SK-N-SH treated with all-trans-retinoic acid at 6 μM for 48 hours (cell line): ENCODE data around the gene ACTN1.
A peak's percentile ranks its signal among the peaks of the same experiment; 100 is the strongest.

Experiments
- ATAC-seq: fragments of 200-7000 bp; cut with Tn5 transposase; 3 replicates; pipeline ENCODE4 v1.9.1; 2020; ENCODE audit warnings: mild to moderate bottlenecking, moderate library complexity
- ARNTL ChIP-seq: fragments of 450-650 bp; formaldehyde crosslinking; IDR thresholded peaks from 2 replicates; pipeline ENCODE4 v1.5.0; 2020; ENCODE audit warnings: low read depth, mild to moderate bottlenecking, moderate library complexity, borderline replicate concordance
- BACH2 ChIP-seq: fragments of 250-450 bp; sonication (Bioruptor Pico); IDR thresholded peaks from 2 replicates; pipeline ENCODE4 v1.9.0; 2021; ENCODE audit warnings: mild to moderate bottlenecking, borderline replicate concordance
- CSRNP3 ChIP-seq: fragments of 250-450 bp; sonication (Bioruptor Pico); IDR thresholded peaks from 2 replicates; pipeline ENCODE4 v1.5.1; 2021; ENCODE audit warnings: mild to moderate bottlenecking, moderate library complexity
- ESRRG ChIP-seq: fragments of 250-450 bp; sonication (Bioruptor Pico); IDR thresholded peaks from 2 replicates; pipeline ENCODE4 v1.6.1; 2021; ENCODE audit warnings: mild to moderate bottlenecking
- GLIS3 ChIP-seq: fragments of 250-450 bp; sonication (Bioruptor Pico); IDR thresholded peaks from 2 replicates; pipeline ENCODE4 v1.5.0; 2020; ENCODE audit warnings: mild to moderate bottlenecking, moderate library complexity
- ISL1 ChIP-seq: fragments of 250-450 bp; sonication (Bioruptor Pico); IDR thresholded peaks from 2 replicates; pipeline ENCODE4 v2.1.2; 2022; ENCODE audit warnings: mild to moderate bottlenecking, moderate library complexity
- OSR1 ChIP-seq: fragments of 250-450 bp; sonication (Bioruptor Pico); IDR thresholded peaks from 2 replicates; pipeline ENCODE4 v1.8.0; 2022; ENCODE audit warnings: moderate library complexity, mild to moderate bottlenecking, inconsistent platforms
- PATZ1 ChIP-seq: fragments of 250-450 bp; sonication (Bioruptor Pico); IDR thresholded peaks from 2 replicates; pipeline ENCODE4 v1.8.0; 2020; ENCODE audit warnings: mild to moderate bottlenecking, moderate library complexity, borderline replicate concordance
- PPARA ChIP-seq: fragments of 250-450 bp; sonication (Bioruptor Pico); IDR thresholded peaks from 2 replicates; pipeline ENCODE4 v1.5.0; 2020; ENCODE audit warnings: mild to moderate bottlenecking, borderline replicate concordance
- RARB ChIP-seq: fragments of 250-450 bp; sonication (Bioruptor Pico); IDR thresholded peaks from 2 replicates; pipeline ENCODE4 v1.8.0; 2021; ENCODE audit warnings: mild to moderate bottlenecking, moderate library complexity
- SNAI2 ChIP-seq: fragments of 250-450 bp; sonication (Bioruptor Pico); IDR thresholded peaks from 2 replicates; pipeline ENCODE4 v1.5.0; 2020; ENCODE audit warnings: mild to moderate bottlenecking, moderate library complexity
- TCF4 ChIP-seq: fragments of 250-450 bp; sonication (Bioruptor Pico); IDR thresholded peaks from 2 replicates; pipeline ENCODE4 v1.8.0; 2021; ENCODE audit warnings: mild to moderate bottlenecking, moderate library complexity, borderline replicate concordance
- TOX ChIP-seq: fragments of 250-450 bp; sonication (Bioruptor Pico); IDR thresholded peaks from 2 replicates; pipeline ENCODE4 v1.8.0; 2021; ENCODE audit warnings: mild to moderate bottlenecking, moderate library complexity, borderline replicate concordance
- ZC3H10 ChIP-seq: fragments of 250-450 bp; sonication (Bioruptor Pico); IDR thresholded peaks from 2 replicates; pipeline ENCODE4 v1.5.1; 2021; ENCODE audit warnings: mild to moderate bottlenecking, moderate library complexity
- ZFP3 ChIP-seq: fragments of 250-450 bp; sonication (Bioruptor Pico); IDR thresholded peaks from 2 replicates; pipeline ENCODE4 v1.5.0; 2020; ENCODE audit warnings: mild to moderate bottlenecking, moderate library complexity
- ZNF565 ChIP-seq: fragments of 450-650 bp; formaldehyde crosslinking; conservative IDR thresholded peaks from 2 replicates; pipeline ENCODE4 v1.5.0; 2020; ENCODE audit warnings: low read depth, mild to moderate bottlenecking, moderate library complexity
- ZNF70 ChIP-seq: fragments of 450-650 bp; formaldehyde crosslinking; IDR thresholded peaks from 2 replicates; pipeline ENCODE4 v1.5.0; 2020; ENCODE audit warnings: mild to moderate bottlenecking, moderate library complexity
- ZNF8 ChIP-seq: fragments of 450-650 bp; formaldehyde crosslinking; IDR thresholded peaks from 2 replicates; pipeline ENCODE4 v1.5.0; 2020; ENCODE audit warnings: mild to moderate bottlenecking, moderate library complexity
- TF ChIP-seq, protein P1 (sequence below): fragments of 250-450 bp; sonication (Bioruptor Pico); IDR thresholded peaks from 2 replicates; pipeline ENCODE4 v1.5.0; 2020; ENCODE audit warnings: mild to moderate bottlenecking, moderate library complexity
- TF ChIP-seq, protein P2 (sequence below): fragments of 250-450 bp; sonication (Bioruptor Pico); IDR thresholded peaks from 2 replicates; pipeline ENCODE4 v1.5.1; 2020; ENCODE audit warnings: low read depth, mild to moderate bottlenecking, moderate library complexity

The ACTN1 gene

GRCh38 chr14:68843471-68844209 is 135.5 kb downstream of the ACTN1 start:
- peak; percentile 95 for ATAC-seq

GRCh38 chr14:68842298-68842697 is 136.8 kb downstream of the ACTN1 start:
- ATAC-seq, result no peak
- TF ChIP-seq GLIS3 (CRISPR knock-in tag), result no peak

More at GRCh38 chr14:68843471-68844209, 135.5 kb downstream of the ACTN1 start:
- no peak for TF ChIP-seq ARNTL (CRISPR knock-in tag)
- no peak for TF ChIP-seq ESRRG (CRISPR knock-in tag)
- TF ChIP-seq ZNF8 (CRISPR knock-in tag), result no peak
- no peak for TF ChIP-seq ISL1 (CRISPR knock-in tag)
- no peak for TF ChIP-seq ZNF70 (CRISPR knock-in tag)
- TF ChIP-seq OSR1 (CRISPR knock-in tag), result no peak
- no peak for TF ChIP-seq TOX (CRISPR knock-in tag)
- no peak for TF ChIP-seq ZFP3 (CRISPR knock-in tag)
- TF ChIP-seq GLIS3 (CRISPR knock-in tag), result no peak
- no peak for TF ChIP-seq TCF4 (CRISPR knock-in tag)

DNA sequence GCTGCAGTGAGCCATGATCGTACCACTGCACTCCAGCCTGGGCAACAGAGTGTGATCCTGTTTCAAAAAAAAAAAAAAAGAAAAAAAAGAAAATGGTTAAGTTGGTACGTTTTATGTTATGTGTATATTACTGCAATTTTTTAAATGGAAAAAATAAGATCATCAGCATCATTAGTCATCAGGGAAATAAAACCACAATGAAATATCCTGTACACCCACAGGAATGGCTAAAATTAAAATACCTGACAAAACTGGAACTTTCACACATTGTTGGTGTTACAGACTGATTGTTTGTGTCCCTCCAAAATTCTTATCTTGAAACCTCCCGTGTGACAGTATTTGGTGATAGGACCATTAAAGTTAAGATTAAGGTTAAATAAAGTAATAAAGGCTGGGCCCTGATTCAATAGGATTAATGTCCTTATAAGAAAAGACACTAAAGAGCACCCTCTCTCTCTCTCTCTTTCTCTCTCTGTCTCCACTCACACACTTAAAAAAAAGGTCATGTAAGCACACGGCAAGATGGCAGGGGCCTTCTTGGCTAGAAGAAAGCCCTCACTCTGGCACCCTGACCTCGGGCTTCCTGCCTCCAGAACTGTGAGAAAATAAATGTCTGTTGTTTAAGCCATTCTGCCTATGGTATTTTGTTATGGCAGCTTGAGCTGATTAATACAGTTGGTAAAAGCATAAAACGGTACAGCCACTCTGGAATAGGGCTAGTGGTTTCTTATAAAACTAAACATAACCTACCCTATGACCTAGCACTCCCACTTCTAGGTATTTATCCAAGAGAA is 137.9 kb downstream of the ACTN1 start:
- no peak for ATAC-seq
- TF ChIP-seq ZFP3 (CRISPR knock-in tag) (no peak), PATZ1 (CRISPR knock-in tag) (no peak), RARB (CRISPR knock-in tag) (no peak), TCF4 (CRISPR knock-in tag) (no peak), SNAI2 (CRISPR knock-in tag) (no peak), GLIS3 (CRISPR knock-in tag) (no peak), OSR1 (CRISPR knock-in tag) (no peak), ZC3H10 (CRISPR knock-in tag) (no peak), ZNF8 (CRISPR knock-in tag) (no peak), PPARA (CRISPR knock-in tag) (no peak), BACH2 (CRISPR knock-in tag) (no peak), ZNF70 (CRISPR knock-in tag) (no peak), CSRNP3 (CRISPR knock-in tag) (no peak), ISL1 (CRISPR knock-in tag) (no peak), ARNTL (CRISPR knock-in tag) (no peak), ZNF565 (no peak)
- TF ChIP-seq, protein P1, sequence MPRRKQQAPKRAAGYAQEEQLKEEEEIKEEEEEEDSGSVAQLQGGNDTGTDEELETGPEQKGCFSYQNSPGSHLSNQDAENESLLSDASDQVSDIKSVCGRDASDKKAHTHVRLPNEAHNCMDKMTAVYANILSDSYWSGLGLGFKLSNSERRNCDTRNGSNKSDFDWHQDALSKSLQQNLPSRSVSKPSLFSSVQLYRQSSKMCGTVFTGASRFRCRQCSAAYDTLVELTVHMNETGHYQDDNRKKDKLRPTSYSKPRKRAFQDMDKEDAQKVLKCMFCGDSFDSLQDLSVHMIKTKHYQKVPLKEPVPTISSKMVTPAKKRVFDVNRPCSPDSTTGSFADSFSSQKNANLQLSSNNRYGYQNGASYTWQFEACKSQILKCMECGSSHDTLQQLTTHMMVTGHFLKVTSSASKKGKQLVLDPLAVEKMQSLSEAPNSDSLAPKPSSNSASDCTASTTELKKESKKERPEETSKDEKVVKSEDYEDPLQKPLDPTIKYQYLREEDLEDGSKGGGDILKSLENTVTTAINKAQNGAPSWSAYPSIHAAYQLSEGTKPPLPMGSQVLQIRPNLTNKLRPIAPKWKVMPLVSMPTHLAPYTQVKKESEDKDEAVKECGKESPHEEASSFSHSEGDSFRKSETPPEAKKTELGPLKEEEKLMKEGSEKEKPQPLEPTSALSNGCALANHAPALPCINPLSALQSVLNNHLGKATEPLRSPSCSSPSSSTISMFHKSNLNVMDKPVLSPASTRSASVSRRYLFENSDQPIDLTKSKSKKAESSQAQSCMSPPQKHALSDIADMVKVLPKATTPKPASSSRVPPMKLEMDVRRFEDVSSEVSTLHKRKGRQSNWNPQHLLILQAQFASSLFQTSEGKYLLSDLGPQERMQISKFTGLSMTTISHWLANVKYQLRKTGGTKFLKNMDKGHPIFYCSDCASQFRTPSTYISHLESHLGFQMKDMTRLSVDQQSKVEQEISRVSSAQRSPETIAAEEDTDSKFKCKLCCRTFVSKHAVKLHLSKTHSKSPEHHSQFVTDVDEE, result no peak
- TF ChIP-seq, protein P2, sequence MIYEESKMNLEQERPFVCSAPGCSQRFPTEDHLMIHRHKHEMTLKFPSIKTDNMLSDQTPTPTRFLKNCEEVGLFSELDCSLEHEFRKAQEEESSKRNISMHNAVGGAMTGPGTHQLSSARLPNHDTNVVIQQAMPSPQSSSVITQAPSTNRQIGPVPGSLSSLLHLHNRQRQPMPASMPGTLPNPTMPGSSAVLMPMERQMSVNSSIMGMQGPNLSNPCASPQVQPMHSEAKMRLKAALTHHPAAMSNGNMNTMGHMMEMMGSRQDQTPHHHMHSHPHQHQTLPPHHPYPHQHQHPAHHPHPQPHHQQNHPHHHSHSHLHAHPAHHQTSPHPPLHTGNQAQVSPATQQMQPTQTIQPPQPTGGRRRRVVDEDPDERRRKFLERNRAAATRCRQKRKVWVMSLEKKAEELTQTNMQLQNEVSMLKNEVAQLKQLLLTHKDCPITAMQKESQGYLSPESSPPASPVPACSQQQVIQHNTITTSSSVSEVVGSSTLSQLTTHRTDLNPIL (CRISPR knock-in tag), result no peak
